RKO (cell line): ENCODE measurements around the gene SGCA.

Experiments
- DNase-seq: peaks from one replicate; pipeline ENCODE4 v3.0.0-alpha.2; 2016; ENCODE audit warnings: low spot score

SGCA gene

DNA sequence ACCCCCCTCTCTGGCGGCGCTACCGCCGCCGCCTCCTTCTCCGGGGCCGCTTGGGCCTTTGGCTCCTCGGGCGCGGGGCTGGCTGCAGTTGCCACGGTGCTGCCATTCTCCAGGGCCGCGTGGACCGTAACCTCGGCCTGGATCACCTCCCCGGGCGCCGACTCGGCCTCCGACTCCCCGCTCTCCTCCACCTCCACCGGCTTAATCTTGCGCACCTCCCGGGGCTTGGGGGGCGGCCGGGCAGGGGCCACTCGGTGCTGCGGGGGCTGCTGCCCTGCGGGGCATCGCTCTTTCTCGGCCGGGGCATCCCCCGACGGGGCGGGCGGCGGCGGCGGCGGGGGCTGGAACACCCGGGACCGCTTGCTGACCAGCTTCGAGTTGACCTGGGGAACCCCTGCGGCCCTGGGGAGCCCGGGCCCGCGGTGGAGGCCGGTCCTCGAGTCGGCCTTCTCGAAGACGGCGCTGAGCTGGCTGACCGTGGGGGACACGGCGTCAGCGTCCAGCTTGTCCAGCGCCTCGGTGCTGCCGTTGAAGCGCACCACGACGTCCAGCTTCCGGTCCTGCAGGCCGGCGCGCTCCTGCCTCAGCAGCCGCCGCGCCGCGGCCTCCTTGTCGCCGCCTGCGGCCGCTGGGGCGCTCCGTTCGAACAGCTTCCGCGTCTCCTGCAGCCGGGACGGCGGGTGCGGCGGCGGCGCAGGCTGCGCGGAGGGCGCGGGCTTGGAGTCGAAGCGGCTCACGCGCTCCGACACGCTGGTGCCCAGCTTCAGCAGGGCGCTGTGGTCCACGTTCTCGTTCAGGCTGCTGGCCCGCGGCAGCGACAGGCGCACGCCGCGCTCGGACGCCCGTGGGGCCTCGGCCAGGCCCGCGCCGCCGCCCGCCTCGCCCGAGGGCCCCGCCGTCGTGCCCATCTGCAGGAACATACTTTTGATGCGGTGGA lies 16.1 kb upstream of the SGCA start:
- DNase-seq, result peak; percentile 74

DNA sequence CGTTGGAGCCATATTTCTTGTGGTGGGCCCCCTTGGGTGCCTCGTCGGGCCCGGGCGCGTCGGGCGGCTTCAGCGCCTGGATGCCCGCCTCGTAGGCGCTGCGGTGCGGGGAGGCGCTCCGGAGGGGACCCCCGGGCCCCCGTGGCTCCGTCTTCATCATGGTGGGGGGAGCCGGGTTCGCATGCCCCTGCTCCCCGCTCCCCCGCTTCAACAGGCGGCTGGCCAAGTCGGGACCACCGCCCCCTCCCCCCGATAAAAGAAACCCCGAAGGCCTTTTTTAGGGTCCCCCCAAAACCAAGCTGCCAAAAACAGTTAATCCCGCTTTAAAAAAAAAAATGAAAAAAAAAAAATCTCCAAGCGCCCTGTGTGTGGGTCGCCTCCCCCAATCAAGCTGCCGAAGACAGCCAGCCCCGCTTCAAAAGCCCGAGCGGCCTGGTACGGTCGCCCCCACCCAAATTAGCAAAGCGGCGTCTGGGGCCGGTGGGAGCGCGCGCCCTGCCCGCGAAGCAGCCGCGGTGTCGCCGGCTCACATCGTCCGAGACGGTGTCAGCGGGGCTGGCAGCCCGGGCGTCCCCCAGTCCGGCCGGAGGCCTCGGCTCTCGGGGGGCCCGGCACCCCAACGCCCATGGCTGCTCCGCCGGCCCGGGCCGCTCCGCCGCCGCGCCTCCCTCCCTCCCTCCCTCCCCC lies 15.3 kb upstream of the SGCA start, which contains the start of gene PPP1R9B:
Gene PPP1R9B, minus strand, starts transcription at position 324 of the 687 bp plus-strand sequence. Its CDS starts 164 bp downstream, at position 160.
- DNase-seq, result no peak

DNA sequence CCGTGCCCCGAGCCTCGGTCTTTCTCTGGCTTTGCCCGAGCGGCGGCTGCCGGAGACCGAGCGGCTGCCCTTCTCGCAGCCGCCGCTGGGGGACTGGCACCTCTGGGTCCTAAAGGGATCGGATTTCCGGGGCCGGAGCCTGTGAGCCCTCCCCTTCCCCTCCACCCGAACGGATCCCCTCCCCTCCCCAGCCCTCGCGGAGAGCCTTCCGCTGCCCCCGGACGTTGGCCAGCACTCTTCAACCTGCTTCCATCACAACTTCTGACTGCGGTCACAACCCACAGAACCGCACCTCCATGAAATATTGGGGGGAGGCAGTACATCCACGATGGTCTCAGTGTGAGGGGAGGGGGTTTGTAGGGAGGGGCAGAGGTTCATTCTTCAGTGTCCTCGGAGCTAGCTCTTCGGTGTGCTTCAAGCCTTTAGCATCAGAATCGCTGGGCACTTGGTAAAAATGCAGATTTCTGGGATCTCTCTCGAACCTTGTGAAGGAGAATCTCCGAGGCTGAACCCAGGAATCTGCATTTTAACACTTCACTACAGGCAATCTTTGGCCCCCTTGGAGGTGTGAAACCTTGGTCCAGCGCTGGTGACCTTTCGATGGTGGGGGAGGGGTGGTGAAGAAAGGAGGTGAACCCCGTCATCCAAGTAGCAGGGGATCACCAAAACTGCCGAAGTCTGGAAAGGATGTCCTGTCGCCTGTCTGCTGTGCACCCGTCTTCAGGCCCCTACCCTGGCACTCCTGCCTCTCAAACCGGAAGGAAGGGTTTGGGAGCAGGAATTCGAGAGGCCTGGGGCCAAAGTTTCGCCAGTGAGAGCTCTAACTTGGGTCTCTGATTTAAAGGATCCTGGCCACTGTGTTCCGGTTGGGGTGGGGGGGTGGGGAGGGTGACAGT lies 14.5 kb upstream of the SGCA start:
- peak; percentile 93 for DNase-seq

DNA sequence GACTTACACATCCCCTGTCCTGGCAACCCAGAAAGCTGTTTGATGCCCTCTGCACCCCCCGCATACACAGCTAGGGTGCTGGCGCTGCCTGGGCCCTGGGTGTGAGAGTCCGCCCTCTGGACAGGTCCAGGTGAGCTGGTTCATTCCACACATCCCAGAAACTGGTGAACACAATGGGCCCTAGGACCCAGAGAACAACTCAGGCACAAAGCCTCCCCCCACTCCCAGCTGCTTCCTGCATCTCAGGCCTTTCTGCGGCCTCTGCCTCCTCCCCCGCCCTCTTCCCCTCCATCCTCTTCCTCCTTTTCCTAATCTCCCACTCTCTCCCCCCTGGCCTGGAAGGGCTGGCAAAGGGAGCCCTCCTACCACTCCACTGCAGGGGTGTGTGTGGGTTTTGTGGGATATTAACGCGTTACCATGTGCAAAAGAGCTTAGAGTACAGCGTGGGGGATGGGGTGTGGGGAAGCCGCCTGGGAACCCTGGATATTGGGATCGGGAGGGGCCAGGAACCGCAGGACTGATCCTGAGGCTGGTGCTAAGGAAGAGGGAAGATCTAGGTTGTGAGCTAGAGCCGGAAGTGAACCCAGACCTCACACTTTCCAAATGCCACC lies 13.8 kb upstream of the SGCA start:
- peak; percentile 94 for DNase-seq

DNA sequence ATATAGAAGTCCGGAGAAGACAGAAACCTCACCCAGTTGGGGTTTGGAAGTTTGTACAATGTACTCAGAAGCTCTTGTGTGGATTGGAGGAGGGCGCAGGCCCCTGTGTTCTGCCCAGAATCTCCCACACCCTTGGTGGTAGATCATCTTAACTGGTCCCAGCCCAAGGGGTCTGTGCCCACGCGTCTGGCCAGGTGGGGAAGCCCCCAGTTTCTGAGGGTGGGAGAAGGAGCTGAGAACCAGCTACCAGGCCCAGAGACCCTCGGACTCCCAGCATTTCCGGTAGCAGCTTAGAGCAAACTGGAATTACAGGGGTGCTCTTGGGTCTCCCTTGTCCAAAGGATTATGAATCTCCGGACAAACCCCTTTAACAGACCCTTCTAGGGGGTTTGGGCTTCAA lies 13.1 kb upstream of the SGCA start:
- no peak for DNase-seq

DNA sequence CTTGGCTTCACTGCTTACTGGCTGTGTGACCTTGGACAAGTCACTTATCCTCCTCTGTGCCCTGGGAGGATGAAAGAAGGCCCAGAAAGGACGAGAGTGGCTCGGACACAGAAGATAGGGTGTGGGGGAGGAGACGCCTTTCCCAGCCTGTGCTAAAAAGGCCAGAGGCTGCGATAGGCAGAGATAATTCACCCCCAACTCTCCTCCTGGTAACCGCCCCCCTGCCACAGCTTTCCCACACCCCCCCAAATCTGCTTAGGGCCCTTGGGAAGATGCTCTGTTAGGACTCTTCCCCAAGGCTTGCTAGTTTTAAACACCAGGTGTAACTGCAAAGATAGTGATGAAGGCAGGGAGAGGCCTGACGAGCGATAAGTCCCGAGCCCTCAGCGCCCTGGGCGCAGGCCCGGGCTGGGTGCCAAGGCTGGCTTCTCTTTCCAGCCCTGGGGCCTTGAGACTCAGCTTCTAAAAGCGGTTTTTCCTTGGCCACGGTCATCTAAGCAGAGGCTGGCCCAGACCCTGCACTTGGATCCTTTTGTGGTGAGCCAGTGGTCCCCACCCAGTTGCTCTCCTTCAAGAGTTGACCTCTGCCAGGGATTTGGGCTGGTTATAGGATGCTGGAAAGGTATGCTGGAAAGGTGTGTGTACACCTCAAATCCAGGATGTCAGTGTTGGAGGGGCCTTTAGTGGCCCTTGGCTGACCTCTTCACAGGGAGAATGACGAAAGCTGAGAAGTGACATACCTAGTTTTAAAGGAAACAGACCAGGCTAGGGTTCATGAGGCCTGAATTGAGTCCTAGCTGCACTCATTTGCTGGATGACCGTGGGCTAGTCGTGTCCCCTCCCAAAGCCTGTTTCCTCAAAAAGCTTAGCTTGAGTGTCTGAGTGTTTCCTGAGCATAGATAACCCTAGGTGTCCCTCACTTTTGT lies 11.9 kb upstream of the SGCA start:
- no peak for DNase-seq

DNA sequence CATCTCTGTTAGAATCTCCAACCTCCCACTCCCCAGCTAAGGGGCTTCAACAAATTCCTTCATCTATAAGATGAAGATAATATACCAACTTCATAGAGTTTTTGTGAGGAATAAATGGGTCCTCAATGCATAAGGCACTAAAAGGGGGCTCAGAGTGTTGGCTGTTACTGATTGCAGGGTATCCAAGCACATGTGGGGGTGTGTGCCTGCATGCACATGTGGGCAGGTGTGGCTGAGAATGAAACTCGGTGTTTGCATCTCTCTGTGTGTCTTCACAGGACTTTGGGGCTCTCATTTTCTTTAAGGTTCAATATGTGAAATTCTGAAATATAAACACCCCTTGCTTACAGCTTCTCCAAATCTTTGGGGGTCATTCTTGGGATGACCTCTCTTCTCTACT lies 11.2 kb upstream of the SGCA start:
- DNase-seq, result no peak

DNA sequence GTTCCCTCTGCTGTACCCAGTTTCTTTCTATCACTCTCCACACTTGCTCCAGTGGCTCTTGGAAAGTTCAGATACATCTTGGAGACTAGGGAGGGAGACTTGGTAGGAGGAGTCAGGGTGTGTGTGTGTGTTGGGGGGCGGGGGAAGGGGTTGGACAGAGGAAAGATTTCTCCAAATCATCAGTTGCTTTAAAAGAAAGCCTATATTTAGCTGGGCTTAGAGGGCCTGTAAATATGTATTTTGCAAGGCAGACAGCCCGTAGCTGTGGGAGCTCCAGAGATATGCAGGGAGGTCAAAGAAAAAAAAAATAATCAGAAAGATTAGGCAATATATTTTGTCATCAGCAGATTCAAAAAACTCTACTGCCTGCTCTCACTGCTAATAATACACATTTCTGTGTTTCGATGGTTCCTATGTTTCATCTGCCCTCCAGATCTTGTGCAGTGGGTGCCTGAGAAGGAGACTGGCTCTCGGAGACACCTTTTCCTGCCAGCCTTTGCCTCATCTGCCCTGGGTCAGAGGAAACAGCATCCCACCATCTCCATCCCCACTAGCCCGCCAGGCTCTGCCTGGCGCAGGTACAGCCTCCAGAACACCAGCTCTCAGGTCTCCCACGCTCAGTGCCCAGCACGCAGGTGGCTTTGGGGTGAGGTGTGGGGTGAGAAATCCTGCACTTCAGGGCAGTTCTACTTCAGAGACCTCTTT lies 10.5 kb upstream of the SGCA start:
- no peak for DNase-seq

DNA sequence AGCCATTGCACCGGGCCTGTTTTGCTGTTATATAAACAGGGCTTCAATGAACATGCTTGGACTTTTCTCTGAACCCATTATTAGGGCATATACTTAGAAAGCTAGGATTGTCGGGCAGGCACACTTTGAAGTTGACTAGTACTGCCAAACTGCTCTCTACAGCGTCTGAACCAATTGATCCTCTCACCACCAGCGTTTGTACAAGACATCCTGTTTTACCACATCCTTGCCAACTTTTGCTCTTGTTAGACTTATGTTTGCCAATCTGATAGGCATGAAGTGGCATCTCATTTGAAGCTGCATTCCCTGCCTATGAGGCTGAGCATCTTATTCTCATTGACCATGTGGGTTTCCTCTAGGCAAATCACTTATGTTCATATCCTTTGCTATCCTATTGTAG lies 7.9 kb upstream of the SGCA start:
- no peak for DNase-seq

DNA sequence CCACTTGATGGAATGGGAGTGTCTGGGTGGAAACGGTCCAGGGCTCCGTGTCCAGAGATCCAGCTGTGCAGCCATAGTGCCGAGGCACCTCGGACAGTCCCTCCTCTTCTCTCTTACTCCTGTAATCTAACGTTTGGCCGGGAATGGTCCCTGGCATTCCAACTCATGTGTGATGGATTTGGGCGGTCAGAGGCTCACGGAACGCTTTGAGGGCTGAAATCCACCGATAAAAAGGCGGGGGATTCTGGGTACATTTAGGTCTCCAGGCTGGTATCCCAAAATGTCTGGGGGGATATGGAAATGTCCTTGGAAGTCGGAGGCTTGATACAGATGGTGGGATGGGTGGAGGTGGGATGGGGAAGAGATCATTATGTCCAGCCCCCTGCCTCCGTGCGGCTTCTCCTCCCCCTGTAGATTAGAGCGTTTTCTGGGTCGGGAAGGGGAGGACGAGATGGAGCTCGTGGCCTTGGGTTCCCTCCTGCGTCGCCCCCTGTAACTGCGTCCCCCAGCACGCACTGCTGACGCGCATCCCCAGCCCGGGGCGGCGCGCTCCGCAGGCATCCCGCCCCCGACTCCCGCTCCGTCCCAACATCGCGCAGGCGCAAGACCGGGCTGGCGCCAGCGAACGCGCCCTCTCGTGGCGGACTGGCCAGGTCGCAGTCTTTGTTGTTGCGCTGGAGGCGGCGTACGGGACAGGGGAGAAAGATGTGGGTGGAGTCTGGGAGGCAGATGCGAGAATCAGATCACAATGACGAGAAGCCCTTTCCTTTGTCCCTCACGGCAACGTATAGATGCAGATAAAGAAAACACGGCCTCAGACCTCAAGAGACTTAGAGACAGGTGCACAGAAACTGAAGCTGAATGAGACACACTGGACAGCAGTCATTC lies 4.5 kb upstream of the SGCA start:
- peak; percentile 91 for DNase-seq

DNA sequence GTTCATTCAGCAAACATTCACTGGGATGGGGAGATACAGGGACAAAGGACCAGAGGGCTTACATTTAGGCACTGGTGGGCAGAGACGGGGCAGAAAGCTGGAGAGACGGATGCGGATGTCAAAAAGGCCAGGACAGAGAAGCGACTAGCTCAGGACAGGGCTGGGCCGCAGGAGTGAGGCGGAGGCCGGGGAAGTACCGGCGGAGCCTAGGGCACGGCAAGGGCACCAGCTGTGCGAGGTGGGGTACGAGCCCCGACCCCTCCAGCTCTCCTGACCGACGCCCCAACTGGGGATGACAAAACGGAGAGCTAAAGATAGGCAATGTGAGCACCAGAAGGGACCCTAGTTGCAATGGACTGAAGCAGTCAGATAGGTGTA lies 3.9 kb upstream of the SGCA start:
- DNase-seq, result no peak

DNA sequence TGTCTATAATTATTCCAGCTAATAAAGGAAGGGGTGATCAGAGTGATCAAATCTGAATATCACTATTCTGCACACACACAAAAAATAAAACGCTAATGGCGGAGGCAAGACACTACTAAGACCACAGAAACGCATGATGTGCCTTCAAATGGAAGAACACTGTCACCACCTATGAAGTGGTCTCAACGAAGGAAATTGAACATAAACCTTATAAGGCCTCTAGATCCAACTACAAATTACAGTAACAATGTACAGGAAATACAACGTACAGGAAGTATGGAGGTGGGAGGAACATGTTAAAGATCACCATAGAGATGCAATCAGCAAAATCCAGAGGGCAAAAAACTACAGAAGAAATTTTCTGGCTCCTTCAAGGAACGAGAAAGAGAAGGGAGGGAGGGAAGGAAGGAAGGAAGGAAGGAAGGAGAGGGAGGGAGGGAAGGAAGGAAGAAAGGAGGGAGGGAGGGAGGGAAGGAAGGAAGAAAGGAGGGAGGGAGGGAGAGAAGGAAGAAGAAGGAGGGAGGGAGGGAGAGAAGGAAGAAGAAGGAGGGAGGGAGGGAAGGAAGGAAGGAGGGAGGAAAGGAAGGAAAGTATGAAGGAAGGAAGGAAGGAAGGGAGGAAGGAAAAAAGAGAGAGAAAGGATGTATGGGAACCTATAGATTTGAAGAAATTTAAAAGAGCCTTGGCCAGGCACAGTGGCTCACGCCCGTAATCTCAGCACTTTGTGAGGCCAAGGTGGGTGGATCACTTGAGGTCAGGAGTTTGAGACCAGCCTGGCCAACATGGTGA lies 3.1 kb upstream of the SGCA start:
- no peak for DNase-seq

DNA sequence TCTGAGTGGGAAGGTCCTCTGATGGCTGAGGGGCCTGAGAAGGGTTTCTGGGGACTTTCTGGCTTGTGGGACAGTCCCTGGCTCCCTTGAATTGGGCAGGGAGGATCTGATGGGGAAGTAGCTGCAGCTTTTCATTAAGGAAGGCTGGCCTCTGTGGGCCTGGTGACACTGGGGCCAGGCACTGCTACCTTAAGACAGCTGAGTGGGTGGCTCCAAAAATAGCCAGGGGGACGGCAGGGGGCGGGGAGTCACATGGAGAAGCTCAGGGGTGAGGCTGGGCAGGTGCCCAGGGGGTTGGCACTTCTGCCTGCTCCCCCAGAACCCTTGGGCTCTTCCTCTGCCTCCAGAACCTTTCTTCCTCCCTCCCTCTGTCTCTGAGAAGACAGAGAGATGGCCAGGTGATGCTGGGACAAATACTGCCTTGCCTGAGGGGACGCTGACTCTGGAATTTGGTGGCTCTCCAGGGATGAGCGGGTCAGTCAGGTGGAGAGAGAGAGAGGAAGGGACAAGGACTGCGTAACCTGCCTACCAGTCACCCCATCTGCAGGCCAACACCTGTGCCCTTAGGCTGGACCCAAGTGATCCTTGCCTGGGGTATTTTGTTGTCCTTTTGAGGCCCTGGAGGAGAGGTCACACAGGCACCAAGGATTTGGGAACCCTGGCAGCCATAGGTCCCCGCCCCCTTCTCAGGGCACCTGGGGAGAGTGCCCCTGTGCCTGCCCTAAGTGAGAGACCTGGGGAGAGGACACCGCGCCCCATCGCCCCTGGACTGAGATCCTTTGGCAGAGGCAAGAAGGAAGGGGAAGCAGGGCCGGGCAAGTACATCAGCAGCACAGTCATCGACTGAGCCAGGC lies 1.7 kb upstream of the SGCA start:
- no peak for DNase-seq

DNA sequence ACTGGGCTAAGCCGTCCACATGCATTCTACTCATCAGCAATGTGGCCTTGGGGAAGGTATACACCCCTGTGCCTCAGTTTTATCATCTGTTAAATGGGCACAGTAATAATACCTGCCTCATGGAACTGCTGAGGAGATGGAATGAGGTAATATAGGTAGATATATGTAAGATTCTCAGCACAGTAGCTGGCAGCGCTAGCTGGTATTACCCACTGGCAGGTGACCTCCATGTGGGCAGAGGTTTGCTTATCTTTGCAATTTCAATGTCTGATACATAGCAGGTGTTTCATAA lies 1.2 kb upstream of the SGCA start:
- DNase-seq, result no peak

DNA sequence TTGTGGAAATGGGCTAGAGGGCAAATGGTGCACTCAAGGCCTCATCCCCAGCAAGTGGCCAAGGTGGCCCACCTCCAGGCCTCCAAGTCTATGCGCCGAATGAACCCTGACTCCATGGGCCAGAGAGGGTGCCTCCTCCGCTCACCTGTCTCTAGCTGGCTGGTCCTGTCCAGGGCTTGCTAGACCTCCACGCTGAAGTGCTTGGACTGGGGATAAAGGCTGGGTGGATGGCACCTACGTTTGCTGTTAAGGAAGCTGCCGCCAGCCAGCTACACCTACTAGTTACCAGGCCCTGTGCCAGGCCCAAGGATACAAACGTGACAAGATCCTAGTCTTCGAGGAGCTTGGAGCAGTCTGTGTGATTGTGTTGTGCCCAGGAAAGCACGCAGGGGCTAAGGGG lies 739 bp upstream of the SGCA start:
- no peak for DNase-seq

DNA sequence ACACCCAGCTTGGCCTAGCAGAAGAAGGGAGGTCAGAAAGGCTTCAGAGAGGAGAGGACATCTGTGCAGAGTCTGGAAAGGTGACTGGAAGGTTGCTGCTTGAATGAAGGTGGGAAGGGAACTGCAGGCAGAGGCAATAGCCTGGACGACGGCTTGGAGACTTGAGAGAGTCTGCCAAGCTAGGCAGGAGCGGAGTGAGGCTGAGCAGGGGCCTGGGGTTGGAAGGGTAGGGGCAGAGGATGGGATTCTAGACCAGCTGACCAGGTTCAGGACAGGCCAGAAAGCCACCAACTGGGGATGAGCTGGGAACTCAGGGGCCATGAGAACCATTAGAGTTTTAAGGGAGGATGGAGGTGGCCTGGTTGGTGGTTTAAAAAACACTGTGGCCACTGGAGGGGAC lies 339 bp upstream of the SGCA start:
- no peak for DNase-seq

DNA sequence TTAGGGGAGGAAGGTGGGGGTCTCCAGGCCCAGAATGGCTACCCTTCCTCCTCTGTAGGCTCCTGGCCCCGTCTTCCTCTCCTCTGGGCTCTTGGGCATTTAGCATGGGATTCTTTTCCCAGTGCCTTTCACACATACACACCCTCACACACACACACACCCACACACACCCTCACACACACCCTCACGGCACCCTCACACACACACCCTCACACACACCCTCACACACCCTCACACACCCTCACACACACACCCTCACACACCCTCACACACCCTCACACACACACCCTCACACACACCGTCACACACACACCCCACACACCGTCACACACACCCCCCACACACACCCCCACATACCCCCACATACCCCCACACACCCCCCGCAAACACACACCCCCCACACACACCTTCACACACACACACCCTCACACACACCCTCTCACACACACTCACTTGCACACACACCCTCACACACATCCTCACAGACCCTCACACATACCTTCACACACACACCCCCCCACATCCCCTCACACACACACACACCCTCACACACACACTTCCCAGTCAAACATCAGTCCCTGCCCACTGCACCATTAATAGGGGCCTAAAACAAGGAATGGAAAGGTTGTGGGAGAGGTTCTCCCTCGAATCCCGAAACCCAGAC lies 845 bp downstream of the SGCA start:
- DNase-seq, result no peak
